MM.1S (cell line): Measurements from ENCODE around the gene MOB3B.

Source experiments
- DNase-seq: peaks from one replicate; pipeline ENCODE4 v3.0.0-alpha.2; 2015
- H2AFZ ChIP-seq: fragments of 300-600 bp; sonication (generic); 2 replicates; pipeline ENCODE4 v1.6.0; 2016; ENCODE audit warnings: antibody characterized with exemption, low read length
- H3F3A ChIP-seq: fragments of 300-600 bp; sonication (generic); 2 replicates; pipeline ENCODE4 v1.6.1; 2016; ENCODE audit warnings: mild to moderate bottlenecking, antibody characterized with exemption, low read length, moderate library complexity, mixed read lengths; ENCODE audit not compliant: insufficient read depth
- H3K27ac ChIP-seq: fragments of 300-600 bp; sonication (generic); 2 replicates; pipeline ENCODE4 v1.5.1; 2016; ENCODE audit warnings: mild to moderate bottlenecking, low read length
- H3K27me3 ChIP-seq: fragments of 300-600 bp; sonication (generic); replicated peaks from 2 replicates; pipeline ENCODE4 v1.6.0; 2016; ENCODE audit warnings: low read length; ENCODE audit not compliant: insufficient read depth
- H3K36me3 ChIP-seq: fragments of 300-600 bp; sonication (generic); replicated peaks from 2 replicates; pipeline ENCODE4 v1.6.1; 2016; ENCODE audit warnings: mild to moderate bottlenecking, low read length, mixed read lengths; ENCODE audit not compliant: insufficient read depth
- H3K4me1 ChIP-seq: fragments of 300-600 bp; sonication (generic); 2 replicates; pipeline ENCODE4 v1.6.1; 2016; ENCODE audit warnings: low read length, mixed read lengths
- H3K4me2 ChIP-seq: fragments of 300-600 bp; sonication (generic); 2 replicates; pipeline ENCODE4 v1.6.0; 2016; ENCODE audit warnings: low read depth, low read length
- H3K4me3 ChIP-seq: fragments of 300-600 bp; sonication (generic); 2 replicates; pipeline ENCODE4 v1.5.1; 2016; ENCODE audit warnings: low read length, mixed read lengths
- H3K79me2 ChIP-seq: fragments of 300-600 bp; sonication (generic); 2 replicates; pipeline ENCODE4 v1.6.1; 2016; ENCODE audit warnings: mixed run types, low read length, mixed read lengths
- H3K9ac ChIP-seq: fragments of 300-600 bp; sonication (generic); 2 replicates; pipeline ENCODE4 v1.6.1; 2016; ENCODE audit warnings: low read length, mixed read lengths
- H3K9me2 ChIP-seq: fragments of 300-600 bp; sonication (generic); replicated peaks from 2 replicates; pipeline ENCODE4 v1.6.1; 2016; ENCODE audit warnings: mild to moderate bottlenecking, low read length, mixed read lengths; ENCODE audit not compliant: insufficient read depth
- H3K9me3 ChIP-seq: fragments of 300-600 bp; sonication (generic); replicated peaks from 2 replicates; pipeline ENCODE4 v1.6.1; 2016; ENCODE audit warnings: mild to moderate bottlenecking, low read length, mixed read lengths; ENCODE audit not compliant: insufficient read depth
- H4K20me1 ChIP-seq: fragments of 300-600 bp; sonication (generic); 2 replicates; pipeline ENCODE4 v1.6.1; 2016; ENCODE audit warnings: mild to moderate bottlenecking, low read length, moderate library complexity, mixed read lengths; ENCODE audit not compliant: insufficient read depth
- CTCF ChIP-seq: fragments of 300-600 bp; sonication (generic); IDR thresholded peaks from 2 replicates; pipeline ENCODE4 v1.5.1; 2016; ENCODE audit warnings: antibody characterized with exemption, low read length, mixed read lengths
- EZH2 ChIP-seq: fragments of 300-600 bp; sonication (generic); optimal IDR thresholded peaks from 2 replicates; pipeline ENCODE3; 2017; ENCODE audit warnings: low read depth, mild to moderate bottlenecking, antibody characterized with exemption, low read length, mixed read lengths
- EZH2phosphoT487 ChIP-seq: fragments of 300-600 bp; sonication (generic); IDR thresholded peaks from 2 replicates; pipeline ENCODE4 v1.6.1; 2018; ENCODE audit warnings: antibody characterized with exemption, low read length

Gene MOB3B

DNA sequence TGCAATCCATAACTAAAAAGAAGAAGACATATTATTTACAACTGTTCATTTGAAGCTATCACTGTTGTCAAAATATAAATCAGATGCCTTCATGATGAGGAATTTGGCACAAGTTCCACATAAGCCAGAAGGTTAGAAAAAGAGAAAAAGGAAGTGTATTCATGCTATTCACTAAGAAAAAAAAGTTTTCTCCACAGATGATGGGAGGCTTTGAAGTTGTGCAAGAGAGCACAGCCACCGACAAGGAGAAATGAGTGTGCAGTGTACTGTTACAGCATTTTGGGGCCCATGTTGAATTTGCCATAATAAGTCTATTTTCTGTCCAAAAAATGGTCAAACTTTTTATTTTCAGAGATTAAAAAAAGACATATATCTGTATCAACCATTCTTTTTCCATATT is 38.5 kb downstream of the MOB3B start:
- Histone ChIP-seq H3F3A (peaks cover 19% of the 10 kb centered on the region), H3K9me2 (no peaks in the 10 kb centered on the region), H2AFZ (no peak overlapping the region), H3K79me2 (no peaks in the 10 kb centered on the region), H3K27me3 (no peaks in the 10 kb centered on the region), H4K20me1 (no peaks in the 10 kb centered on the region), H3K9me3 (no peaks in the 10 kb centered on the region), H3K27ac (no peak overlapping the region), H3K4me2 (no peak overlapping the region), H3K36me3 (no peaks in the 10 kb centered on the region), H3K4me3 (no peak overlapping the region), H3K4me1 (peaks cover 26% of the 10 kb centered on the region), H3K9ac (no peak overlapping the region)
- DNase-seq = no peak
- TF ChIP-seq EZH2phosphoT487 = no peak
- no peak for TF ChIP-seq CTCF
- TF ChIP-seq EZH2 = no peak

GRCh38 chr9:27489087-27489876 is 40.3 kb downstream of the MOB3B start:
- peak overlapping the region; percentile 70 for H3K4me2 ChIP-seq
- H3K9me3 ChIP-seq = no peaks in the 10 kb centered on the region
- no peak overlapping the region for H2AFZ ChIP-seq
- no peak overlapping the region for H3K9ac ChIP-seq
- H3K27me3 ChIP-seq = no peaks in the 10 kb centered on the region
- DNase-seq = peak; percentile 86
- TF ChIP-seq EZH2 = no peak
- H3K4me3 ChIP-seq = peak overlapping the region; percentile 45
- no peaks in the 10 kb centered on the region for H4K20me1 ChIP-seq
- H3K79me2 ChIP-seq = no peaks in the 10 kb centered on the region
- no peaks in the 10 kb centered on the region for H3K9me2 ChIP-seq
- H3F3A ChIP-seq = peaks cover 26% of the 10 kb centered on the region
- peak overlapping the region; percentile 77; the same call in 1 of the 2 replicates for H3K27ac ChIP-seq
- no peaks in the 10 kb centered on the region for H3K36me3 ChIP-seq
- H3K4me1 ChIP-seq = peaks cover 41% of the 10 kb centered on the region

GRCh38 chr9:27487927-27488326 is 41.7 kb downstream of the MOB3B start:
- Histone ChIP-seq H3K36me3 (no peaks in the 10 kb centered on the region), H3K4me3 (no peak overlapping the region), H4K20me1 (no peaks in the 10 kb centered on the region), H3K4me1 (peaks cover 41% of the 10 kb centered on the region), H3K9ac (no peak overlapping the region), H3K27me3 (no peaks in the 10 kb centered on the region), H2AFZ (no peak overlapping the region), H3K9me2 (no peaks in the 10 kb centered on the region), H3K4me2 (peak overlapping the region; percentile 7; the same call in 1 of the 2 replicates), H3K79me2 (no peaks in the 10 kb centered on the region), H3F3A (peaks cover 26% of the 10 kb centered on the region), H3K9me3 (no peaks in the 10 kb centered on the region), H3K27ac (no peak overlapping the region)
- DNase-seq = no peak
- TF ChIP-seq EZH2 (no peak), CTCF (no peak), EZH2phosphoT487 (no peak)

DNA sequence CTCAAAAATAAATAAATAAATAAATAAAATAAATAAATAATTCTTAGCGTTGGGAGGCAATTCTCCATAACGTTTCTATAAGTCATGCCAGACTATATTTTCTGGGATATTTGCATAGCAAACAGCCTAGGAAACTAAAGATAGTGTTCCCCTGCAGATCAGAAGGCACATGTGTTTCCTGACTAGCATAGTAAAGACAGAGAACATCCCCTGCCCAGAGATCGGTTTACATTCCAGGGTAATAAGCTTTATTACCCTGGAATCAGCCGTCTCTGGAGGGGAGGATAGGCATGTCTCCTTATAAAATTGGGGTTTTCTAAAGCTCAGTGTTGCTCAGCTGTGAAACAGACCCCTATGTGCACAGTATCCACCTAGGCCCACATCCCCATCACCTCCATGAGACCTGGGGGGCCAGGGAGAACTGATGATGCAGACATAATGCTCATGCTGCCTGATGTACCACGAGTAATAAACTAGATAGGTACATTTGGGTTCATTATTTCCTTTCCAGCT is 42.4 kb downstream of the MOB3B start:
- Histone ChIP-seq H4K20me1 (no peaks in the 10 kb centered on the region), H3K9me2 (no peaks in the 10 kb centered on the region), H3K4me2 (no peak overlapping the region), H3K9me3 (no peaks in the 10 kb centered on the region), H3K4me3 (no peak overlapping the region), H3K4me1 (peaks cover 41% of the 10 kb centered on the region), H3F3A (peaks cover 26% of the 10 kb centered on the region), H2AFZ (no peak overlapping the region), H3K9ac (no peak overlapping the region), H3K27ac (no peak overlapping the region), H3K36me3 (no peaks in the 10 kb centered on the region), H3K27me3 (no peaks in the 10 kb centered on the region), H3K79me2 (no peaks in the 10 kb centered on the region)
- TF ChIP-seq EZH2 (no peak), EZH2phosphoT487 (no peak), CTCF (no peak)
- no peak for DNase-seq
